Measurements from ENCODE around the gene CKS1B. TPM values are rescaled to one million over a fixed set of nuclear protein-coding genes. Genes with fewer than 3 reads are reported as not detected.

CKS1B gene
- total and polyA plus RNA-seq, 4 donors, result 32.4 to 57.9 (median 44.4) TPM

DNA sequence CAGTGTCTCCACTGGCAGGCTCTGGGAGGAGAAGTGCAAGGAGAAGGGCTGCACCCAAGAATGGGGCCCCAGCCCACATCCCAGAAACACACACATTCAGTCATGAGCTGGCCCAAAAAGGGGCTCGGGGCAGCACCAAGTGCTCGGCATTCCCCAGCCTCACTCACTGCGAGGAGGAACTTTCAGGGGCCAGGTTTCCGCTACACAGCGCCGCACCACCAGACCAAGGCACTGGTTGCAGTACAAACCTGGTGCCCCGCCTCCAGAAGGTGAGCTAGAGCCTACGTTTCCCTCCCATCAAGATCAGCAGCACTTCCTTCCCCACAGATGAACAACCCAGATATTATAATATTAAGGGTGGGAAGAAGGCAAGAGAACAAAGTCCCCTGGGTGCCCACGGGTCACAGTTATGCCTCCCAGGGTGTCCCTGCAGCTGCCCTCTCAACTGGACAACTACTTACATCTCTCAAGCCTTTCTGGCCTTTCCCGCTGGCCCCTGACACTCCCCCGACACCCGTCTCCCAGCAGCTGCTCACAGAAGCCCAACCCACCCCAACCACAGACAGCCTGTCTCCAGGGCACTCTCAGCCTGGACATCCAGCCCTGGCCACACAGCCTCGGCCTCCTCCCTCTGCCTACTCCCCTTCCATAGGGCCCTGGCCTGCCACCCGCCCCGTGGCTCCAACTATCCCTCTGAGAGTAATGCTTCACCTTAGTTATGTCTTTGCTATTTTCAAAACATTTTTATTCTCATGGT, 22.4 kb upstream of the CKS1B start:
- Histone ChIP-seq H3K9ac (ENCODE audit: low read depth in 1 of 2, low read length in 2 of 2) (no peak overlapping the region), H3K36me3 (ENCODE audit: control insufficient read depth in 4 of 4, insufficient read depth in 3 of 4, low read depth in 1 of 4, low read length in 3 of 4) (peaks cover 0 to 23% (median 4%) of the 10 kb centered on the region in 4 donors), H3K27ac (ENCODE audit: low read depth in 1 of 2, low read length in 2 of 2) (no peak overlapping the region), H3K9me3 (ENCODE audit: control insufficient read depth in 4 of 4, low read length in 3 of 4) (no peaks in the 10 kb centered on the region), H3K4me3 (ENCODE audit: low read depth in 1 of 3, low read length in 3 of 3) (no peak overlapping the region), H3K27me3 (ENCODE audit: control insufficient read depth in 4 of 4, insufficient read depth in 4 of 4, low read length in 3 of 4) (no peaks in the 10 kb centered on the region), H3K4me1 (ENCODE audit: control insufficient read depth in 4 of 4, insufficient read depth in 4 of 4, low read length in 3 of 4) (peaks cover 9 to 40% (median 24%) of the 10 kb centered on the region in 4 donors)
- WGBS, result 82% methylated on average over 15 of the region's 15 CpGs
- no peak for TF ChIP-seq JUND (IDR thresholded peaks at IDR 0.05)
- TF ChIP-seq, protein P1, sequence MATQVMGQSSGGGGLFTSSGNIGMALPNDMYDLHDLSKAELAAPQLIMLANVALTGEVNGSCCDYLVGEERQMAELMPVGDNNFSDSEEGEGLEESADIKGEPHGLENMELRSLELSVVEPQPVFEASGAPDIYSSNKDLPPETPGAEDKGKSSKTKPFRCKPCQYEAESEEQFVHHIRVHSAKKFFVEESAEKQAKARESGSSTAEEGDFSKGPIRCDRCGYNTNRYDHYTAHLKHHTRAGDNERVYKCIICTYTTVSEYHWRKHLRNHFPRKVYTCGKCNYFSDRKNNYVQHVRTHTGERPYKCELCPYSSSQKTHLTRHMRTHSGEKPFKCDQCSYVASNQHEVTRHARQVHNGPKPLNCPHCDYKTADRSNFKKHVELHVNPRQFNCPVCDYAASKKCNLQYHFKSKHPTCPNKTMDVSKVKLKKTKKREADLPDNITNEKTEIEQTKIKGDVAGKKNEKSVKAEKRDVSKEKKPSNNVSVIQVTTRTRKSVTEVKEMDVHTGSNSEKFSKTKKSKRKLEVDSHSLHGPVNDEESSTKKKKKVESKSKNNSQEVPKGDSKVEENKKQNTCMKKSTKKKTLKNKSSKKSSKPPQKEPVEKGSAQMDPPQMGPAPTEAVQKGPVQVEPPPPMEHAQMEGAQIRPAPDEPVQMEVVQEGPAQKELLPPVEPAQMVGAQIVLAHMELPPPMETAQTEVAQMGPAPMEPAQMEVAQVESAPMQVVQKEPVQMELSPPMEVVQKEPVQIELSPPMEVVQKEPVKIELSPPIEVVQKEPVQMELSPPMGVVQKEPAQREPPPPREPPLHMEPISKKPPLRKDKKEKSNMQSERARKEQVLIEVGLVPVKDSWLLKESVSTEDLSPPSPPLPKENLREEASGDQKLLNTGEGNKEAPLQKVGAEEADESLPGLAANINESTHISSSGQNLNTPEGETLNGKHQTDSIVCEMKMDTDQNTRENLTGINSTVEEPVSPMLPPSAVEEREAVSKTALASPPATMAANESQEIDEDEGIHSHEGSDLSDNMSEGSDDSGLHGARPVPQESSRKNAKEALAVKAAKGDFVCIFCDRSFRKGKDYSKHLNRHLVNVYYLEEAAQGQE (IDR thresholded peaks at IDR 0.05), result no peak
- TF ChIP-seq, protein P2, sequence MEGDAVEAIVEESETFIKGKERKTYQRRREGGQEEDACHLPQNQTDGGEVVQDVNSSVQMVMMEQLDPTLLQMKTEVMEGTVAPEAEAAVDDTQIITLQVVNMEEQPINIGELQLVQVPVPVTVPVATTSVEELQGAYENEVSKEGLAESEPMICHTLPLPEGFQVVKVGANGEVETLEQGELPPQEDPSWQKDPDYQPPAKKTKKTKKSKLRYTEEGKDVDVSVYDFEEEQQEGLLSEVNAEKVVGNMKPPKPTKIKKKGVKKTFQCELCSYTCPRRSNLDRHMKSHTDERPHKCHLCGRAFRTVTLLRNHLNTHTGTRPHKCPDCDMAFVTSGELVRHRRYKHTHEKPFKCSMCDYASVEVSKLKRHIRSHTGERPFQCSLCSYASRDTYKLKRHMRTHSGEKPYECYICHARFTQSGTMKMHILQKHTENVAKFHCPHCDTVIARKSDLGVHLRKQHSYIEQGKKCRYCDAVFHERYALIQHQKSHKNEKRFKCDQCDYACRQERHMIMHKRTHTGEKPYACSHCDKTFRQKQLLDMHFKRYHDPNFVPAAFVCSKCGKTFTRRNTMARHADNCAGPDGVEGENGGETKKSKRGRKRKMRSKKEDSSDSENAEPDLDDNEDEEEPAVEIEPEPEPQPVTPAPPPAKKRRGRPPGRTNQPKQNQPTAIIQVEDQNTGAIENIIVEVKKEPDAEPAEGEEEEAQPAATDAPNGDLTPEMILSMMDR (IDR thresholded peaks at IDR 0.05; ENCODE audit: low read depth, low read length, missing input control), result no peak
- no peak for TF ChIP-seq YY1 (IDR thresholded peaks at IDR 0.05)
- no peak for TF ChIP-seq RAD21 (IDR thresholded peaks at IDR 0.05)
- TF ChIP-seq EGR1 (IDR thresholded peaks at IDR 0.05; ENCODE audit: low read depth in 2 of 2), result no peak
- TF ChIP-seq MAX (IDR thresholded peaks at IDR 0.05), result no peak
- TF ChIP-seq FOXA2 (IDR thresholded peaks at IDR 0.05), result no peak
- TF ChIP-seq TAF1 (conservative IDR thresholded peaks at IDR 0.05), result no peak
- TF ChIP-seq RXRA (IDR thresholded peaks at IDR 0.05), result no peak
- no peak for TF ChIP-seq ATF3 (IDR thresholded peaks at IDR 0.05)
- TF ChIP-seq NR2F2 (IDR thresholded peaks at IDR 0.05), result no peak
- no peak for TF ChIP-seq HNF4G (IDR thresholded peaks at IDR 0.05)
- no peak for TF ChIP-seq ZBTB33 (IDR thresholded peaks at IDR 0.05)
- TF ChIP-seq FOXA1 (IDR thresholded peaks at IDR 0.05), result no peak
- no peak for TF ChIP-seq GABPA (IDR thresholded peaks at IDR 0.05 in 1 of 2, conservative IDR thresholded peaks at IDR 0.05 in 1 of 2)
- no peak for DNase-seq (ENCODE audit: low spot score)
